ENCODE measurements around the gene POLE2.
A peak's percentile ranks its signal among the peaks of the same experiment; 100 is the strongest.
"Not testable (repeated sequence)": the region's sequence is repeated elsewhere in the genome, so short reads cannot be mapped to it uniquely, and the experiment has no call there.

POLE2 gene, protein sequence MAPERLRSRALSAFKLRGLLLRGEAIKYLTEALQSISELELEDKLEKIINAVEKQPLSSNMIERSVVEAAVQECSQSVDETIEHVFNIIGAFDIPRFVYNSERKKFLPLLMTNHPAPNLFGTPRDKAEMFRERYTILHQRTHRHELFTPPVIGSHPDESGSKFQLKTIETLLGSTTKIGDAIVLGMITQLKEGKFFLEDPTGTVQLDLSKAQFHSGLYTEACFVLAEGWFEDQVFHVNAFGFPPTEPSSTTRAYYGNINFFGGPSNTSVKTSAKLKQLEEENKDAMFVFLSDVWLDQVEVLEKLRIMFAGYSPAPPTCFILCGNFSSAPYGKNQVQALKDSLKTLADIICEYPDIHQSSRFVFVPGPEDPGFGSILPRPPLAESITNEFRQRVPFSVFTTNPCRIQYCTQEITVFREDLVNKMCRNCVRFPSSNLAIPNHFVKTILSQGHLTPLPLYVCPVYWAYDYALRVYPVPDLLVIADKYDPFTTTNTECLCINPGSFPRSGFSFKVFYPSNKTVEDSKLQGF

GRCh38 chr14:49687942-49688700 is at the start of gene POLE2:
Gene POLE2, minus strand, starts transcription at chr14:49688214. Its CDS starts 11 bp downstream, at chr14:49688203.
- H3K79me2 ChIP-seq (ENCODE audit: low read length), result peaks cover 32% of the 10 kb centered on the region
- TF ChIP-seq EZH2phosphoT487 (IDR thresholded peaks at IDR 0.05; ENCODE audit: low read depth), result no peak
- no peak for TF ChIP-seq CTCF (IDR thresholded peaks at IDR 0.05; ENCODE audit: low read depth, low read length)
- peaks cover 15% of the 10 kb centered on the region for H3K4me1 ChIP-seq (ENCODE audit: low read length)

DNA sequence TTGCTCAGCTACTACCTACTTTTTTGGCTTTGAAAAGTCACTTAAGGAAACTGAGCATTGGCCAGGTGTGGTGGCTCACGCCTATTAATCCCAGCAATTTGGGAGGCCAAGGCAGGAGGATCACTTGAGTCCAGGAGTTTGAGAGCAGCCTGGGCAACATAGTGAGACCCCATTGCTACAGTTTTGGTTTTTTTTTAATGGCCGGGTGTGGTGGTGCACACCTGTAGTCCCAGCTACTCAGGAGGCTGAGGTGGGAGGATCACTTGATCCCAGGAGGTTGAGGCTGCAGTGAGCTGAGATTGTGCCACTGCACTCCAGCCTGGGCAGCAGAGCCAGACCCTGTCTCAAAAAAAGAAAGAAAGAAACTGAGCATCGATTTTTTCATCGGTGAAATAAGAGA is 47.7 kb upstream of the POLE2 start:
- not testable (repeated sequence) for H3K9me3 ChIP-seq (ENCODE audit: insufficient read depth, low read length); H3K4me2 ChIP-seq (ENCODE audit: low read length); H3K9ac ChIP-seq (ENCODE audit: low read length); H3K4me1 ChIP-seq (ENCODE audit: low read length); H3K27me3 ChIP-seq (ENCODE audit: low read depth, low read length); H3K36me3 ChIP-seq (replicated peaks; ENCODE audit: low read depth, low read length); H2AFZ ChIP-seq (ENCODE audit: low read depth, low read length); H3K27ac ChIP-seq (ENCODE audit: low read length); H4K20me1 ChIP-seq (ENCODE audit: insufficient read depth, low read length); H3K4me3 ChIP-seq (ENCODE audit: low read length); H3K79me2 ChIP-seq (ENCODE audit: low read length)

More at GRCh38 chr14:49687942-49688700, at the start of gene POLE2:
- Histone ChIP-seq H2AFZ (ENCODE audit: low read depth, low read length) (peak within 1 kb of the TSS; percentile 87), H3K9ac (ENCODE audit: low read length) (peak within 1 kb of the TSS; percentile 78), H3K27me3 (ENCODE audit: low read depth, low read length) (no peaks in the 10 kb centered on the region), H3K27ac (ENCODE audit: low read length) (peak within 1 kb of the TSS; percentile 16; the same call in 1 of the 2 replicates), H3K9me3 (ENCODE audit: insufficient read depth, low read length) (no peaks in the 10 kb centered on the region), H3K36me3 (replicated peaks; ENCODE audit: low read depth, low read length) (peaks cover 9% of the 10 kb centered on the region), H3K4me2 (ENCODE audit: low read length) (peak within 1 kb of the TSS; percentile 75), H3K4me3 (ENCODE audit: low read length) (peak within 1 kb of the TSS; percentile 83), H4K20me1 (ENCODE audit: insufficient read depth, low read length) (no peaks in the 10 kb centered on the region)

- Histone ChIP-seq H3K9me3 (ENCODE audit: insufficient read depth, low read length) (no peaks in the 10 kb centered on the region), H4K20me1 (ENCODE audit: insufficient read depth, low read length) (no peaks in the 10 kb centered on the region)
- no peak for TF ChIP-seq EZH2phosphoT487 (IDR thresholded peaks at IDR 0.05; ENCODE audit: low read depth)
- TF ChIP-seq CTCF (IDR thresholded peaks at IDR 0.05; ENCODE audit: low read depth, low read length), result no peak
Measured at GRCh38 chr14:49733836-49734235, 45.8 kb upstream of the POLE2 start.

DNA sequence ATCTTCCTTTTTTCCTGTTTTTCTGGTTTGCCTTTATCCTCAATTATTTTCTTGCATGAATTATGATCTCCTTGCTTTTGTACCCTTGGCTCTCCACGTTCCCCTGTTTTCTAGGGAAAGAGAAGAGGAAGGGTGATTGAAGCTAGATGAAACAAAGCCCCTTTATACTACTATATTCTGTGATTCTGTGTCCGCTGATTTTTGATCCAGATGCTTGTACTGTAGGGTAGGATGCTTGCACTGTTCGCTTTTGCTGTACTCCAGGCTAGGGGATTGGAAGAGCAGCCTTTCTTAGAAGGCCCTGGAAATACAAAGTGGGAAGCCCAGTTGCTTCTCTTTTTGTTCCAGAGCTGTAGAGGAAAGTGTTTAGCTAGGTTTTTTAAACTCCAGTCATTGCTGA is 44.9 kb upstream of the POLE2 start:
- Histone ChIP-seq H3K27me3 (ENCODE audit: low read depth, low read length) (no peaks in the 10 kb centered on the region), H3K4me1 (ENCODE audit: low read length) (no peaks in the 10 kb centered on the region), H3K9me3 (ENCODE audit: insufficient read depth, low read length) (no peaks in the 10 kb centered on the region), H3K79me2 (ENCODE audit: low read length) (no peaks in the 10 kb centered on the region), H3K4me3 (ENCODE audit: low read length) (no peak overlapping the region), H3K36me3 (replicated peaks; ENCODE audit: low read depth, low read length) (no peaks in the 10 kb centered on the region), H4K20me1 (ENCODE audit: insufficient read depth, low read length) (no peaks in the 10 kb centered on the region), H3K4me2 (ENCODE audit: low read length) (no peak overlapping the region), H3K27ac (ENCODE audit: low read length) (no peak overlapping the region), H3K9ac (ENCODE audit: low read length) (no peak overlapping the region), H2AFZ (ENCODE audit: low read depth, low read length) (no peak overlapping the region)
- TF ChIP-seq EZH2phosphoT487 (IDR thresholded peaks at IDR 0.05; ENCODE audit: low read depth), result no peak
- TF ChIP-seq CTCF (IDR thresholded peaks at IDR 0.05; ENCODE audit: low read depth, low read length), result no peak

More at GRCh38 chr14:49733836-49734235, 45.8 kb upstream of the POLE2 start:
- H3K27ac ChIP-seq (ENCODE audit: low read length), result no peak overlapping the region
- no peaks in the 10 kb centered on the region for H3K4me1 ChIP-seq (ENCODE audit: low read length)
- no peak overlapping the region for H3K4me3 ChIP-seq (ENCODE audit: low read length)
- H3K4me2 ChIP-seq (ENCODE audit: low read length), result no peak overlapping the region
- no peak overlapping the region for H2AFZ ChIP-seq (ENCODE audit: low read depth, low read length)
- no peaks in the 10 kb centered on the region for H3K27me3 ChIP-seq (ENCODE audit: low read depth, low read length)
- H3K79me2 ChIP-seq (ENCODE audit: low read length), result no peaks in the 10 kb centered on the region
- no peak overlapping the region for H3K9ac ChIP-seq (ENCODE audit: low read length)
- H3K36me3 ChIP-seq (replicated peaks; ENCODE audit: low read depth, low read length), result no peaks in the 10 kb centered on the region

All from OCI-LY3 (cell line).